Fibroblast of the aortic adventitia (primary cell): Measurements from ENCODE around the gene RNFT1. TPM values are rescaled to one million over a fixed set of nuclear protein-coding genes. Genes with fewer than 3 reads are reported as not detected.
"Not testable (repeated sequence)": the region's sequence is repeated elsewhere in the genome, so short reads cannot be mapped to it uniquely, and the experiment has no call there.

ENCODE experiments used
- DNase-seq: peaks from one replicate; pipeline ENCODE4 v3.0.0-alpha.2; 2010; ENCODE audit warnings: low read depth
- H3K4me3 ChIP-seq: 2 replicates; pipeline ENCODE4 v1.5.1; 2011; ENCODE audit warnings: low read depth, mild to moderate bottlenecking, control low read depth, low read length, moderate library complexity
- total RNA-seq: library from RNA; depleted of rRNA; stranded (reverse); fragments of >200 nt; gene quantifications from 2 replicates; pipeline ENCODE4 v1.2.3, GENCODE V29; 2012; ENCODE audit warnings: low replicate concordance
- TF ChIP-seq, protein P1 (sequence below): IDR thresholded peaks from 2 replicates; pipeline ENCODE4 v1.5.1; 2011; ENCODE audit warnings: mild to moderate bottlenecking, low read length, control low read depth, inconsistent platforms; ENCODE audit not compliant: insufficient read depth

RNFT1 gene
- total RNA-seq, 1 donor = 15.0 TPM

DNA sequence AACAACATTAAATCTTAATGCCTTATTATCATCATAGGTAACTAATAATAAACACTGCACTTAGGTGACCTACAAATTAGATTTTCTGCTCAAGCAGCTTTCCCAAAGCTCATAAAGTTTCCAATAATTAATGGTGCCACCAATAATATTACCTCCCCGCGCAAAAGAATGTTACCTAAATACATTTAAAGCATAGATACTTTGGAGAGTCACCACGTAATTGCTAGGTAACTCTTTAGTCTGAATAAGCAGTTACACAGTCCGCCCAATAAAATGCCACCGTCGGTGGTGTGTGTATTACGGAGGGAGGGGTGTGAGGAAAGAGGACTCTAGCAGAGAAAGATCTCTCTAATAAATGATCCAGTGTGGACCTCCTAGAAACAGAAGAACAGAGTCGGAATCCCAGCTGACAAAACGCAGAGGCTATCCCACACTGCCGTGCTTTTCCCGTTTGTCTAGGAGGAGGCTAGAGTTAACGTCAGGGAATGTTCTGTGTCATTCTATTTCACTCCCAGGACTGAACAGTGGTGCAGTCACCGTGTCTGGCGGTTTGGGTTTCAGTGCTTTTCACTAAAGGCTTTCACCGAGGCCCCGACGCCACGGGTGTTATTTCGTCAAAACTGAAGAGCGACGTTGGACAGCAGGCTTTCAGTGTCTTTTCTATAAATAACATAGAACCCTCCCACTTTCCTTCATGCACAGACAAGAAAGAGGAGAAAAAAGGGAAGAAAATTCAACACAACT is 630 bp downstream of the RNFT1 start:
- TF ChIP-seq, protein P1, sequence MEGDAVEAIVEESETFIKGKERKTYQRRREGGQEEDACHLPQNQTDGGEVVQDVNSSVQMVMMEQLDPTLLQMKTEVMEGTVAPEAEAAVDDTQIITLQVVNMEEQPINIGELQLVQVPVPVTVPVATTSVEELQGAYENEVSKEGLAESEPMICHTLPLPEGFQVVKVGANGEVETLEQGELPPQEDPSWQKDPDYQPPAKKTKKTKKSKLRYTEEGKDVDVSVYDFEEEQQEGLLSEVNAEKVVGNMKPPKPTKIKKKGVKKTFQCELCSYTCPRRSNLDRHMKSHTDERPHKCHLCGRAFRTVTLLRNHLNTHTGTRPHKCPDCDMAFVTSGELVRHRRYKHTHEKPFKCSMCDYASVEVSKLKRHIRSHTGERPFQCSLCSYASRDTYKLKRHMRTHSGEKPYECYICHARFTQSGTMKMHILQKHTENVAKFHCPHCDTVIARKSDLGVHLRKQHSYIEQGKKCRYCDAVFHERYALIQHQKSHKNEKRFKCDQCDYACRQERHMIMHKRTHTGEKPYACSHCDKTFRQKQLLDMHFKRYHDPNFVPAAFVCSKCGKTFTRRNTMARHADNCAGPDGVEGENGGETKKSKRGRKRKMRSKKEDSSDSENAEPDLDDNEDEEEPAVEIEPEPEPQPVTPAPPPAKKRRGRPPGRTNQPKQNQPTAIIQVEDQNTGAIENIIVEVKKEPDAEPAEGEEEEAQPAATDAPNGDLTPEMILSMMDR = no peak
- peak overlapping the region; percentile 91 for H3K4me3 ChIP-seq
- DNase-seq = peak; percentile 56

DNA sequence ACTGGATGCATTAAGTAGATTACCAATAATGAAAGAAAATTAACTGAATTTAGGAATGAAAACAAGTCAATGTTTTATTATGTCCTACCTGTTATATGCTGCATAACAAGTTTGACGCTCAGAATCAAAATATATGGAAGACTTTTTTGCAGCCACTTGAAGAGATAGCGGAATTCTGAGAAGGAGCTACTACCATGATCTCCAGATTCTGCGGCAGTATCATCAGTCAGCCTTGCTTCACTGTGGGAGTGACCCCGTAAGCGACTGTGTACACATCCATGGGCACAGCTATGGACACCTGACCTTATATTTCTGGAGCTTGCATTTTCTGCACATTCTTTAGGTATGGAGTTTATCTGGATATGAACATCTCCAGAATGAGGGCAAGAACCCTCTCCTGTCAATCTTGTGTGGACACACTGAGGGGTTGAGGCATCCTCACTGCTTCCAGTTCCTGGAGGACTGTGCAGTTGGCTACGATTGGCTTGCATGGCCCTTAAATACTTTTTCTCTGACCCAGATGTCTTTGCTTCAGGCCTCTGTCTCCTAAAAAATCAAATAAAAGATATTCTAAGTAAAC is 1.7 kb downstream of the RNFT1 start:
- no peak for DNase-seq
- TF ChIP-seq, protein P1 = no peak

DNA sequence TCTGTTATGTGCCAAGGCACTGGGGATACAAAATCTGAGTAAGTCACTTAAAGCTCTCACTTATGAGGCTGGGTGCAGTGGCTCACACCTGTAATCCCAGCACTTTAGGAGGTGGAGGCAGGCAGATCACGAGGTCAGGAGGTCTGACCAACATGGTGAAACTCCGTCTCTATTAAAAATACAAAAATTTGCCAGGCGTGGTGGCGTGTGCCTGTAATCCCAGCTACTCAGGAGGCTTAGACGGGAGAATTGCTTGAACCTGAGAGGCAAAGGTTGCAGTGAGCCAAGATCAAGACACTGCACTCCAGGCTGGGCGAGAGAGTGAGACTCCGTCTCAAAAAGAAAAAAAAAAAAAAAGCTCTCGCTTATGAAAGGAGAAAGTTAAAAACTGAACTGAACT is 5.0 kb downstream of the RNFT1 start:
- DNase-seq, H3K4me3 ChIP-seq: not testable (repeated sequence)

More for the DNA sequence above, 1.7 kb downstream of the RNFT1 start:
- no peak overlapping the region for H3K4me3 ChIP-seq

DNA sequence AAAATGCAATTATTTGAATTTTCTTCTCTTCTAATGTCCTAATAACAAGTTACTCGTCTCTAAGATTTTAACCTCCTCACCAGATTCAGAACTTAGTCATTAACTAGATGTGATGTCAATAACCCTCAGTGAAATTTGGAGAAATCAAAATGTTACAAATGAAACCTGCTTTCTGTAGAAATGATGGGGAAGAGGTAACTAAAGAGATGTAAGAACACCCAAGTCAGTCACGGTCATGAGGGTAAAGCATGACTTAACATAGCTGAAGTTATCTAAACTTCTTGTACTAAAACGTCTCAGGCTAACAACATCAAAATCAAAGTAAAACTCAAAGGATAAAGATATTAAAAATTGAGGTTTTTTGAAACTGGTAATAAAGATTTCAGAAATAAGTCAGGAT is 9.7 kb downstream of the RNFT1 start:
- H3K4me3 ChIP-seq = no peak overlapping the region
- no peak for DNase-seq
- TF ChIP-seq, protein P1 = no peak

DNA sequence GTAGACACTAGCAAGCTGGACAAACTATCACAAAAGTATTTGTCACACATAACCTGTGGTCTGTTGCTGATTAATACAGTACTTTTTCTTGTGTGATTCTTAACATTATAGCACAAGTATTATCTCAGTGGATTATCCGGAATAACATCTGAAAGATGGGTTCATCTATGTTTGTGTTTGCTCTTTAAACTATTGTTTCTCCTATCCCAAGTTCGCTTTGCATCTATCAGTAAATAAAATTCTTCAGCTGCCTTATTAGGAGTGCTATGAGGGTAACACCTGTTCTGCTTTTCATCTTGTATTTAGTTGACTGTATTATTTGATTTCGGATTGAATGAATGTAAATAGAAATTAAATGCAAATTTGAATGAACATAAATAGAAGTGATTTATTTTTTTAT is 14.5 kb downstream of the RNFT1 start:
- DNase-seq = no peak
- no peak overlapping the region for H3K4me3 ChIP-seq
- TF ChIP-seq, protein P1 = no peak

DNA sequence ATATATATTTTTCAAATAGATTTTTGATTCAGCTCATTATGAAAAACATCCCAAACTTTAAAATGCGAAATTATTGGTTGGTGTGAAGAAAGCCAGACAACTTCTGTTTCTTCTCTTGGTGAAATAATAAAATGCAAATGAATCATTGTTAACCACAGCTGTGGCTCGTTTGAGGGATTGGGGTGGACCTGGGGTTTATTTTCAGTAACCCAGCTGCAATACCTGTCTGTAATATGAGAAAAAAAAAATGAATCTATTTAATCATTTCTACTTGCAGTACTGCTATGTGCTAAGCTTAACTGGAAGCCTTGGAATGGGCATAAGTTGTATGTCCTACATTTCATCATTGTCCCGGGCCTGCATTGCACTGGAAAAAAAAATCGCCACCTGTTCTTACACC is 17.2 kb downstream of the RNFT1 start:
- not testable (repeated sequence) for DNase-seq, H3K4me3 ChIP-seq

DNA sequence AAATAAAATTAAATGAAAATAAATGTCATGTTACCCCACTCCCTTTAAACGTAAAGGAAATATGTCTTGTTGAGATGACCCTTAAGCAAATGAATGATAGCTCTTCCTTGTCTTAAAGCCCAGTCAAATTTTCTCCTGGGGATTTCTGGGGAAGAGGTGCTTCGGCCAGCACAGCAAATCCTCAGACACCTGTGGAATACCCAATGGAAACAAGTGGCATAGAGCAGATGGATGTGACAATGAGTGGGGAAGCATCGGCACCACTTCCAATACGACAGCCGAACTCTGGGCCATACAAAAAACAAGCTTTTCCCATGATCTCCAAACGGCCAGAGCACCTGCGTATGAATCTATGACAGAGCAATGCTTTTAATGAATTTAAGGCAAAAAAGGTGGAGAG is 18.1 kb downstream of the RNFT1 start:
- DNase-seq, H3K4me3 ChIP-seq: not testable (repeated sequence)

DNA sequence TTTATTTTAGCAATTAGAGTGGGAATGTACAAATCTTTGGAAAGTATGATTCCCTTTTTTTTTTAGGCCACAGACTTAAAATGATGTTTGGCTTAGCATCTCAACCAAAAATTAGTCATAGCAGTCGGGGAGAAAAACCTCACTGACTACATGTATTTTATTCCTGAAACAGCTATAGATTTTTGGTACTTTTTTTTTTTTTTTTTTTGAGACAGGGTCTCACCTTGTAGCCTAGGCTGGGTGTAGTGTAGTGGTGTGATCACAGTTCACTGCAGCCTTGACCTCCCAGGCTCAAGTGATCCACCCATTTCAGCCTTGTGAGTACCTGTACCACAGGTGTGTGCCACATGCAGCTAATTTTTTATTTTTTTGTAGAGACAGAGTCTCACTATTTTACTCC is 23.4 kb downstream of the RNFT1 start:
- no peak for DNase-seq
- TF ChIP-seq, protein P1 = no peak

DNA sequence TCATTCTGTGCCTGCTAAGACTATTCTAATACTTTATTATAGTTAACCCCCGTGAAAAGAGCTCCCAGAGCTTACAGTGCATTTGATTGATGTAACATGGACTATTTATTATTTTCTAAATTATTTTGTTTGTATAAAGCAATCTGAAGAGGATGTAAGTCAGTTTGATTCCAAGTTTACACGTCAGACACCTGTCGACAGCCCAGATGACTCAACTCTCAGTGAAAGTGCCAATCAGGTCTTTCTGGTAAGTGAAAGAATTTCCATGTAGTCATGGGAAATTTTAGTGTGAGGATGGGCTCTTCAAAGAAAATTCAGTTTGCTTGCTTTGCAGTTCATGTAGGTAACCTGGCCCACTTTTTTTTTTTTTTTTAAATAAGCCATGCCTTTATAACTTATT is 23.8 kb downstream of the RNFT1 start:
- DNase-seq, H3K4me3 ChIP-seq: not testable (repeated sequence)

More for the DNA sequence above, 23.4 kb downstream of the RNFT1 start:
- H3K4me3 ChIP-seq = no peak overlapping the region

DNA sequence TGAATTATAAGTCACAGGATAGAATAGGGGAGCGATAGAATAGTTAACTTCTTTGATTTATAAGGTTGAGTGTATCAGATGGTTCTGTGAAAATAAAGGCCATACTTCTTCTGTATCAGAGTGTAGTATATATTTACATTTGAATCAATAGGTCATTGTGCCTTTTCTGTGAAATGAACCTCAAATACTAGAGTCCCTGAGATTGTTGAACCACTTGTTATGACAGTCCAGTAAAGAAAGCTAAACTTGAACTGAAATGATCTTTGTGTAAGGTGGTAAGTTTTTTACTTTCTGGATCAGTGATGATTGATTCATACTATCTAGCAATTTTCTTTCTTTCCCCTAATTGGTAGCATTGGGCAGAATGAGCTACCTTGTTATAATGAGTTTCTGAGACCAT is 31.2 kb downstream of the RNFT1 start:
- not testable (repeated sequence) for H3K4me3 ChIP-seq, DNase-seq

DNA sequence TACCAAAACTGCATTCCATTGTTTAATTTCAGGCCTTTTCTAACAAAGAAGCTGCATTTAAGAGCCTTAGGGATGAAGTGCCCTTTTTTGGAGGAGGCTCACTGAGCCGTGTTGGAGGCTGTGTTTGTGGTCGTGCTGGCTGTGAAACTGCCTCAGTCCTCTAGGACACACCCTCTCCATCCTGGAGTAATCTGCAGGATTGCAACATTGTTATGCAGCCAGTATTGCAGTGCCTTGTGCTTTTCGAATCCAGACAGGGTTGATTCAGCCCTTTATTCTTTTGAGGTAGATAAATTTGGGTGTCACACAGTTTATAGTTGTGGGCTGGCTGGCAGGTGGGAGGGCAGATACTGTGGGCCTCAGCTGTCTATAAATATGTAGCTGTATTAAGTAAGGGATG is 33.8 kb downstream of the RNFT1 start:
- peak; percentile 75 for DNase-seq
- not testable (repeated sequence) for H3K4me3 ChIP-seq

DNA sequence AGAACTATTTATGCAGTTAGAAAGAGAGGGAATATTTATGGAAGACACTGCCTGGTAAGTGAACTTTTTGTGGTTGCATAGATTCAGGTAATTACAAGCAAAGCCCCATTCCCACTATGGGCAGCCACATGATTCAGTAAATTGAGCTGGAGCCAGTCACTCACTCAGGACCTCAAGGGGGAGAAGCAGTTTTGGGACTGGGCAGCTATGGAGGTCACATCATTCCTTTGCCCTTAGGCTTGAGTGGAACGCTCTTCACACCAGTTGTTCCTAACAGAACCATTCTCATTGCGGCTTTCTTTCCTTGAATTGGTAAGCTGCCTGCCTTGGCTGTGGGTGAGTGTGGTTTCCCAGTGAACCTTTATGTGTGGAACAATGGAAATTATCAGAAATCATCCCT is 34.4 kb downstream of the RNFT1 start:
- not testable (repeated sequence) for H3K4me3 ChIP-seq, DNase-seq

DNA sequence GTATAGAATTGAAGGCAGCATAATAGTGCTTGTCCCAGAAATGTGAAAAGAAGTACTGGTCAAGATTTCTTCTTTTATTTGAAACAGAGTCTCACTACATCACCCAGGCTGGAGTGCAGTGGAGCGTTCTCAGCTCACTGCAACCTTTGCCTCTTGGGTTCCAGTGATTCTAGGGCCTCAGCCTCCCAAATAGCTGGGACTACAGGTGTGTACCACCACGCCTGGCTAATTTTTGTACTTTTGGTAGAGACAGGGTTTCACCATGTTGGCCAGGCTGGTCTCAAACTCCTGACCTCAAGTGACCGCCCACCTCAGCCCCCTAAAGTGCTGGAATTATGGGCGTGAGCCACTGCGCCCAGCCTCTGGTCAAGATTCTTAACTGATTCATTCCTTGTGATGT is 43.9 kb downstream of the RNFT1 start:
- not testable (repeated sequence) for DNase-seq, H3K4me3 ChIP-seq
